ENCODE results near the gene PSMD2.

The PSMD2 gene

DNA sequence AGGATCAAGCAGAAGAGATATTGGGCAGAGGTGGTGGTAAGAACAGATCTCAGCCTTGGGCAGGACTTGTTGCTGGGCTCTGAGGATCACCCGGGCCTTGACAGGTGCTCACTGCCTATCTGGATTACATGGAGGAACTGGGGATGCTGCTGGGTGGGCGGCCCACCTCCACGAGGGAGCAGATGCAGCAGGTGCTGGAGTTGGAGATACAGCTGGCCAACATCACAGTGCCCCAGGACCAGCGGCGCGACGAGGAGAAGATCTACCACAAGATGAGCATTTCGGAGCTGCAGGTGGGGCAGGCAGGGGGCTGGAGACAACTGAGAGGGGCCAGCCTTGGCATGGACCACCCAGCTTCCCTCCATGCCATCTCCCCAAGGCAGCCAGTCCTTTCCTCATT is 15.4 kb upstream of the PSMD2 start:
- DNase-seq, result no peak

- peak; percentile 22 for DNase-seq
Observed at GRCh38 chr3:184284696-184285095, 14.3 kb upstream of the PSMD2 start.

DNA sequence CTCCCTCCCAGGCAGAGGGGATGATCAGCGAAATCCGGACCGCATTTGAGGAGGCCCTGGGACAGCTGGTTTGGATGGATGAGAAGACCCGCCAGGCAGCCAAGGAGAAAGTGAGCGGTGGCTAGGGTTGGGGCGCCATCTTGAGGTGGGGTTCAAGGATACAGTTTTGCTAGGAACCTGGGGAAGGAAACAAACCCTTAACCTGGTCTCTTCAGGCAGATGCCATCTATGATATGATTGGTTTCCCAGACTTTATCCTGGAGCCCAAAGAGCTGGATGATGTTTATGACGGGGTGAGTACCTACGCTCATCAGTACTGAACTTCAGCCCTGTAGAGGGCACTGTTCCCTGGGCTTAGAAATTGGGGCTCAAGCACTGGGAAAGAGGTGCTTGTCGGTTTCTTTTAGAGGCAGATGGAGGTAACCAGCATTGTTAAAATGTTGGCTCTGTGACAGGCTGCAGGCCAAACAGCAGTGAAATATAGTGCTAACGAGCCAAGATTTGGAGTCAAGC is 9.6 kb upstream of the PSMD2 start:
- peak; percentile 17 for DNase-seq

GRCh38 chr3:184290331-184290730 is 8.7 kb upstream of the PSMD2 start:
- no peak for DNase-seq

DNA sequence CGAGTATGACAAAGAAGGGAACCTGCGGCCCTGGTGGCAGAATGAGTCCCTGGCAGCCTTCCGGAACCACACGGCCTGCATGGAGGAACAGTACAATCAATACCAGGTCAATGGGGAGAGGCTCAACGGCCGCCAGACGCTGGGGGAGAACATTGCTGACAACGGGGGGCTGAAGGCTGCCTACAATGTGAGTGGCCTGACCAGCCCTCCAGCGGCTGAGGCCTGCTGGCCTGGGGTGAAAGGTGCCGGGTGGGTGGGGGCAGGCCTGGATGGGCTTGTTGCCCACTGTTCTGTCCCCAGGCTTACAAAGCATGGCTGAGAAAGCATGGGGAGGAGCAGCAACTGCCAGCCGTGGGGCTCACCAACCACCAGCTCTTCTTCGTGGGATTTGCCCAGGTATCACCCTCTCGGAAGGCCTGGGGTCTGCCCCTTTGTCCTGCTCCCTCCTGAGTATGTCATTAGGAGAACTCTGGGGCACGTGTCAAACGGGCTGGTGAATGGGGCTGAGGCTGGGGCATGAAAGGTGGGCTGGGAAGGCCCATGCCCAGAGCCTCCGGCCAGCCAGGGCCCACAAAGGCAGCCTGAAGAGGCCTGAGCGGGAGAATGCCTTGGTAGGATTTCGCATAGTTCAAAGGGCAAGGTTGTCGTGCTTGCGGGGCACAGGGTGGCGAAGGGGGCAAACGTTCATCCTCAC is 7.8 kb upstream of the PSMD2 start:
- no peak for DNase-seq

- no peak for DNase-seq
Observed at GRCh38 chr3:184291738-184292445, 7.1 kb upstream of the PSMD2 start.

DNA sequence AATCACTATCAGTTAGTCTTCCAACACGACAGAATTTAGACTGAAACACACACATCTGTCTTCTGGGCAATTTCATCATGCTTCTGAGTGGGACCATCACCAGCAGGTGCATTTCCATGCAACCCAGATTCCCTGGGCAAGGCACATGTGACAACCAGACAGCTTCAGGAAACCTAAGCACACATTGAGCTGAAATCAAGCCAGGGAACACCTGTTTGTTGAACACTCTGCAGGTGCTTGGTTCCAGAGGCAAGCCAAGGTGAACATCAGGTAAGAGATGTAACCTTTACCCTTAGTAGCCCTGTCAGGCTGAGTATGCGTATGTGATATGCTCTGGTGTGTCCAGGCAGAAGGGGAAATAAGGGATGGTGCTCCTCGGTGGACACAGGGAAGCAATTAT is 3.3 kb upstream of the PSMD2 start:
- DNase-seq, result no peak

GRCh38 chr3:184296616-184297015 is 2.4 kb upstream of the PSMD2 start:
- DNase-seq, result no peak

- DNase-seq, result no peak
Observed at GRCh38 chr3:184299488-184300377, 692 bp downstream of the PSMD2 start.

GRCh38 chr3:184300378-184300720 is 1.3 kb downstream of the PSMD2 start:
- no peak for DNase-seq

DNA sequence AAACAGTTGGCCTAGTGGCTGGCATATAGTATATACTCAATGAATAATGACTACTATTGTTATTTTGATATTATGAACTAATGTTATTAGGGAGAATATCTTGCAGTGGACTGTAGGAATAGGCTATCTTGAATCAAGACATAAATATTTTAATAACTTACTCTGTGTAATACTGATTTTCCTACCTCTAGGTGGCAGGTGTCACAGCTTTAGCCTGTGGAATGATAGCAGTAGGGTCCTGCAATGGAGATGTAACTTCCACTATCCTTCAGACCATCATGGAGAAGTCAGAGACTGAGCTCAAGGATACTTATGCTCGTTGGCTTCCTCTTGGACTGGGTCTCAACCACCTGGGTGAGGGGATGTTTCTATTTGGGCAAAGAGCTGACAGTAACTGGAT is 6.5 kb downstream of the PSMD2 start:
- no peak for DNase-seq

DNA sequence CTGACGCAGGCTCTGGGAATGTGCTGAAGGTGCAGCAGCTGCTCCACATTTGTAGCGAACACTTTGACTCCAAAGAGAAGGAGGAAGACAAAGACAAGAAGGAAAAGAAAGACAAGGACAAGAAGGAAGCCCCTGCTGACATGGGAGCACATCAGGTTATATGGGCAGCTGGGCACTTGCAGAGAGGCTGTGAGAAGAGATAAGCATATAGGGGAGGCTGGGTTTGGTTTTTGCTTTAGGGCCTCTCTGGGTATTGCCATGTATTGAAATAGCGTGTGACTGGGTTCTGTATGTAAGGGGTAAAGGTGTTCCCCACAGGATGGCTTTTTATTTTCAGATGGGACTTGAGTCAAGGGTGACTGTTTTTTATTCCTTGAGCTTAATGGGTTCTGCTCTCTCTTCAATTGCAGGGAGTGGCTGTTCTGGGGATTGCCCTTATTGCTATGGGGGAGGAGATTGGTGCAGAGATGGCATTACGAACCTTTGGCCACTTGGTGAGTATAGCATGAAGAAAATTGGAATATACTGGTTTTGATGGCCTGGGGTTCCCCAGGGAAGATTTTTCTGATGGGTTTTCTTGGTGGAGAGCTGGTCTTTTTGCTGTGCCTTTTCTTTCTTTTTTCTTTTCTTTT is 7.4 kb downstream of the PSMD2 start:
- DNase-seq, result no peak

DNA sequence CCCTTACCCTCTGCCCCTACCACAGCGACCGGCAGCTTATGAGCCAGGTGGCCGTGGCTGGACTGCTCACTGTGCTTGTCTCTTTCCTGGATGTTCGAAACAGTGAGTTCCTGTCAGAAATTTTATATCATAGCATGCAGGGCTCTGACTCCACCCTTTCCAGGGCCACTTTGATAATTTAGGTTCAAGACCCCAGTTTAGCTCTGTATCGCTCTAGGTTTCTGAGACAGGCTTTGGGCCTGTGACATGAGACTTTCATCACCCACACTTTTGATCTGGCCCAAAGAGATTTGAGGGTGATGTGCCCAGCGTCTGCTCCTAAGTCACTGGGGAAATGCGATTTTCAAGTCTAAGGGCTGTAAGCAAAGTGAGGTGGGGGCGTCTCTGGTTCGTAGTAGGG is 8.9 kb downstream of the PSMD2 start:
- DNase-seq, result no peak

GRCh38 chr3:184308744-184309143 is 9.7 kb downstream of the PSMD2 start:
- no peak for DNase-seq

- DNase-seq, result no peak
Observed at GRCh38 chr3:184311633-184312032, 12.6 kb downstream of the PSMD2 start.

DNA sequence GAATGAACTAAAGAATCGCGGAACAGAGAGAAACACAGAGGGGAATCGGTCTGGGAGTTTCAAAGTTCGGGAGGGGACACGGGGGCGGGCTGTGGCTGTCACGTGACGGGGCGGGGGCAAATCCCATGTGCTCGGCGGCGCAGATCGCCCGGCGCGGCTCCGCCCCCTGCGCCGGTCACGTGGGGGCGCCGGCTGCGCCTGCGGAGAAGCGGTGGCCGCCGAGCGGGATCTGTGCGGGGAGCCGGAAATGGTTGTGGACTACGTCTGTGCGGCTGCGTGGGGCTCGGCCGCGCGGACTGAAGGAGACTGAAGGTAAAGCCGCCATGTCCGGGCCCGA is 15.3 kb downstream of the PSMD2 start, which contains the start of gene EIF4G1:
Gene EIF4G1, plus strand, starts transcription at position 244 of the 337 bp plus-strand sequence. CDS start 1,191 bp downstream, outside the sequence.
- peak; percentile 79 for DNase-seq

- no peak for DNase-seq
Observed at GRCh38 chr3:184314700-184315542, 15.9 kb downstream of the PSMD2 start.

DNA sequence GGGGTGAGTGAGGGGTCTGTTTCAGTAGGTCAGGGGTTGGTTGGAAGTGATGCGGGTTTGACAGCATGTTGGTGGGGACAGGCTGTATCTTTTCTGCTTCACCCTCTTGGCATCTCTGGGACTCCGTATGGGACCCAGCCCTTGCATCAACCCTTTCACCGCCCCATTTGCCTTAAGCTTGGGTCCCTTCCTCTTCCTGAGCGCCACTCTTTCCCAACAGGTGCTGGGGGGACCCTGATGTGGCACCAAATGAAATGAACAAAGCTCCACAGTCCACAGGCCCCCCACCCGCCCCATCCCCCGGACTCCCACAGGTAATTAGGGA is 16.5 kb downstream of the PSMD2 start:
- no peak for DNase-seq

DNA sequence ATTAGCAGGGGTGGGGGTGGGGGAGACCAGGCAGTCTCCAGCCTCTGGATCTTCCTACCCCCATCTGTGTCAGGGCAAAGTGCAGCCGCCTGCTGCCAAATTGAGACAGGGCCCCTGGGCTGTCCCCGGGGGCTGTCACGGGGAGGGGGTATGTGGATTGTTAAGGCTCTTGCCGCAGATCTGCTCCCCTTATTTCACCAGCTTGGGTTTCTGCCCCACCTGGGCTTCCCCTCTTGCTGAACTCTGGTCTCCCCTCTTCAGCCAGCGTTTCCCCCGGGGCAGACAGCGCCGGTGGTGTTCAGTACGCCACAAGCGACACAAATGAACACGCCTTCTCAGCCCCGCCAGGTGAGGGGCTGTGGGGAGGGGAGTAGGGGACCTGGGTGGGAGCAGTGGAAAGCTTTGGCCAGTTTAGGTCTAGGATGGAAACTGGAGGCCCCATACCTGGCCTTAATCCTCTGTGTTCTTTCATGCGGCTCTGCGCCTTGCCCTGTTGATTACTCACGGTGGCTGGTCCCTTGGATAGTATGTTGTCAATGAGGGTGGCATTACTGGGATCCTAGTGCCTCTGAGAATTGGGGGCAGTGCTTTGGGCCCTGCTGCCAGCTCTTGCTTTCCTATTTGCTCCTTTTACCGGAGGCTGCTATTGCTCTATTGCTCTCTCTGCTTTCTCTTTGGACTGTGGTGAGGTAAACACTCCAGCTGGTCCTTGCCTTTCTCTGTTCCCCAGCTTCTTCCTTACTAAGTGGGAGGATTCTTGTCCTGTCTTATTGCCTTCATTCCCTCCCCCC is 17.0 kb downstream of the PSMD2 start:
- no peak for DNase-seq

GRCh38 chr3:184316792-184317191 is 17.8 kb downstream of the PSMD2 start:
- DNase-seq, result no peak

DNA sequence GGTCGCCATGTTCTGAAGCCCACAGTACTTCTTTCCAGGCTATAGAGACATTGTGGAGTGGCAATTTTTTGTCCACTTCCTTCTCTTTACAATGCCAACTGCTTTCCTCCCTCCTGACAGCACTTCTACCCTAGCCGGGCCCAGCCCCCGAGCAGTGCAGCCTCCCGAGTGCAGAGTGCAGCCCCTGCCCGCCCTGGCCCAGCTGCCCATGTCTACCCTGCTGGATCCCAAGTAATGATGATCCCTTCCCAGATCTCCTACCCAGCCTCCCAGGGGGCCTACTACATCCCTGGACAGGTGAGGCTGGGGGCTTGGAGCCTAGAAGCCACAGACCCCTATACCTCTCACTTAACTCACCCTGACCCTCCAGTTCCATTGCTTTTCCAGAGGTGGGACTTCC is 18.2 kb downstream of the PSMD2 start:
- DNase-seq, result no peak

GRCh38 chr3:184320104-184320445 is 21.0 kb downstream of the PSMD2 start:
- peak; percentile 85 for DNase-seq

All from DMS79 (cell line).